Endothelial cell of umbilical vein (primary cell): Measurements from ENCODE around the gene NRF1.

Experiments
- CTCF ChIP-seq, 2 donors: IDR thresholded peaks; 1 replicate in 1 of 2; 2 replicates in 1 of 2; pipeline ENCODE4 v1.5.1; 2011; ENCODE audit warnings: low read length in 2 of 2, mild to moderate bottlenecking in 2 of 2, moderate library complexity in 2 of 2, control low read depth in 1 of 2, inconsistent platforms in 1 of 2, low read depth in 1 of 2; ENCODE audit not compliant: insufficient read depth in 1 of 2; ENCODE audit errors: extremely low read depth in 1 of 2
- EZH2 ChIP-seq: IDR thresholded peaks from 2 replicates; pipeline ENCODE4 v1.6.1; 2012; ENCODE audit warnings: borderline replicate concordance, low read depth, mild to moderate bottlenecking, moderate library complexity, low read length, inconsistent platforms; ENCODE audit not compliant: severe bottlenecking
- FOS ChIP-seq: IDR thresholded peaks from 2 replicates; pipeline ENCODE4 v1.6.1; 2011; ENCODE audit warnings: mild to moderate bottlenecking, low read length, moderate library complexity, borderline replicate concordance; ENCODE audit not compliant: insufficient read depth
- GATA2 ChIP-seq: IDR thresholded peaks from 2 replicates; pipeline ENCODE4 v1.7.0; 2011; ENCODE audit warnings: low read depth, mild to moderate bottlenecking, moderate library complexity, mixed read lengths, low read length; ENCODE audit not compliant: insufficient read length, insufficient read depth
- JUN ChIP-seq: IDR thresholded peaks from 2 replicates; pipeline ENCODE4 v1.6.1; 2011; ENCODE audit warnings: borderline replicate concordance, low read depth; ENCODE audit not compliant: insufficient read length, insufficient read depth
- MAX ChIP-seq: IDR thresholded peaks from 2 replicates; pipeline ENCODE4 v1.6.1; 2011; ENCODE audit not compliant: insufficient read depth, insufficient read length
- POLR2A ChIP-seq: IDR thresholded peaks from 2 replicates; pipeline ENCODE4 v1.6.1; 2012; ENCODE audit warnings: low read depth, mild to moderate bottlenecking, control low read depth, low read length
- POLR2AphosphoS5 ChIP-seq: IDR thresholded peaks from 2 replicates; pipeline ENCODE4 v1.6.1; 2012; ENCODE audit warnings: low read depth, mild to moderate bottlenecking, control low read depth, low read length, moderate library complexity; ENCODE audit not compliant: insufficient read depth

- TF ChIP-seq POLR2A: no peak
- TF ChIP-seq CTCF (IDR thresholded peaks at IDR 0.05; ENCODE audit: extremely low read depth in 1 of 2, insufficient read depth in 1 of 2, low read depth in 1 of 2, low read length in 2 of 2): no peak
- TF ChIP-seq EZH2: no peak
- TF ChIP-seq POLR2AphosphoS5: no peak
- TF ChIP-seq FOS: no peak
- TF ChIP-seq MAX: no peak
- TF ChIP-seq JUN: no peak
- TF ChIP-seq GATA2: no peak
Measured at GRCh38 chr7:129784437-129784782, 172.9 kb downstream of the NRF1 start.
